HepG2 (cell line): ENCODE measurements around the gene MYOF. TPM values are rescaled to one million over a fixed set of nuclear protein-coding genes. Genes with fewer than 3 reads are reported as not detected.

ENCODE experiments used
- ATAC-seq: fragments of 200-7000 bp; cut with Tn5 transposase; 3 replicates; pipeline ENCODE4 v1.9.1; 2020; ENCODE audit warnings: mild to moderate bottlenecking, moderate library complexity
- BruUV-seq: library from RNA; stranded (reverse); fragments of 400-500 nt; replicated peaks from 2 replicates; lab custom pipeline; 2021; lab: Mats Ljungman, UMichigan
- CTCF ChIA-PET: fragments of 300-600 bp; formaldehyde crosslinking; extraction: SDS; loops from one replicate; lab custom pipeline; 2021; ENCODE audit warnings: low total read pairs, inconsistent platforms, low intra/inter-chr PET ratio; lab: Yijun Ruan, JAX
- POLR2A ChIA-PET: fragments of 350-600 bp; sonication (Branson Sonifier 250); formaldehyde crosslinking; loops from one replicate; lab custom pipeline; 2020; ENCODE audit warnings: antibody characterized with exemption, inconsistent platforms; lab: Yijun Ruan, JAX
- DNase-seq: peaks from one replicate; pipeline ENCODE4 v3.0.0-alpha.2; 2015; ENCODE audit warnings: low spot score
- FAIRE-seq: peaks from 3 replicates; lab custom pipeline; 2011; peaks lifted over from hg19 to GRCh38; lab: Jason Lieb, UNC
- H2AFZ ChIP-seq: one replicate; pipeline ENCODE4 v1.6.1; 2011; ENCODE audit warnings: low read length, inconsistent platforms
- H3K27ac ChIP-seq: fragments of 300-600 bp; 3 replicates; pipeline ENCODE4 v1.8.0; 2011; ENCODE audit warnings: mixed run types, mild to moderate bottlenecking, mixed read lengths, low read length, inconsistent platforms; ENCODE audit not compliant: insufficient read depth; ENCODE audit errors: extremely low read length
- H3K27me3 ChIP-seq, 2 experiments: fragments of 200-600 bp in 1 of 2; 2 replicates in 1 of 2; 3 replicates in 1 of 2; pipeline versions ENCODE4 v1.6.0 to v1.8.0; 2011; ENCODE audit warnings: low read length in 2 of 2, mild to moderate bottlenecking in 2 of 2, moderate library complexity in 2 of 2, inconsistent platforms in 1 of 2; ENCODE audit not compliant: insufficient read depth in 2 of 2, control insufficient read depth in 1 of 2
- H3K36me3 ChIP-seq, 2 experiments: fragments of 200-600 bp in 1 of 2; replicated peaks in 1 of 2; 2 replicates in 1 of 2; 3 replicates in 1 of 2; pipeline versions ENCODE4 v1.5.1 to v1.8.0; 2011; ENCODE audit warnings: low read length in 2 of 2, inconsistent platforms in 1 of 2; ENCODE audit not compliant: insufficient read depth in 2 of 2, control insufficient read depth in 1 of 2
- H3K4me1 ChIP-seq: 2 replicates; pipeline ENCODE4 v1.5.1; 2012; ENCODE audit warnings: low read length, inconsistent platforms; ENCODE audit not compliant: insufficient read depth
- H3K4me2 ChIP-seq: 2 replicates; pipeline ENCODE4 v1.6.0; 2011; ENCODE audit warnings: low read depth, low read length, inconsistent platforms
- H3K4me3 ChIP-seq, 3 experiments: fragments of 200-600 bp in 1 of 3; sonication (generic), shearing (Covaris generic) in 1 of 3; replicated peaks in 1 of 3; 2 replicates each; pipeline ENCODE4 v1.5.1; 2011 to 2016; ENCODE audit warnings: low read length in 3 of 3, inconsistent platforms in 2 of 3, low read depth in 2 of 3, mild to moderate bottlenecking in 2 of 3, control low read depth in 1 of 3, mixed read lengths in 1 of 3; ENCODE audit not compliant: insufficient read depth in 1 of 3
- H3K79me2 ChIP-seq: one replicate; pipeline ENCODE4 v1.6.1; 2011; ENCODE audit warnings: low read length, inconsistent platforms; ENCODE audit not compliant: insufficient read depth
- H3K9ac ChIP-seq: 2 replicates; pipeline ENCODE4 v1.6.0; 2011; ENCODE audit warnings: mild to moderate bottlenecking, low read depth, low read length, inconsistent platforms; ENCODE audit not compliant: insufficient read depth
- H3K9me3 ChIP-seq: 2 replicates; pipeline ENCODE4 v1.5.1; 2012; ENCODE audit warnings: mild to moderate bottlenecking, low read length
- H4K20me1 ChIP-seq: 2 replicates; pipeline ENCODE4 v1.6.0; 2011; ENCODE audit warnings: inconsistent platforms, mild to moderate bottlenecking, low read length, moderate library complexity; ENCODE audit not compliant: insufficient read depth
- EZH2 ChIP-seq: conservative IDR thresholded peaks from 2 replicates; pipeline ENCODE4 v1.6.1; 2012; ENCODE audit warnings: mild to moderate bottlenecking, low read depth, low read length, moderate library complexity
- FIP1L1 ChIP-seq: fragments of 200-400 bp; formaldehyde crosslinking; IDR thresholded peaks from 2 replicates; pipeline ENCODE4 v1.6.1; 2018; ENCODE audit warnings: low read depth, mild to moderate bottlenecking, low read length, moderate library complexity, borderline replicate concordance; ENCODE audit not compliant: insufficient read depth
- KDM2A ChIP-seq: sonication (generic); formaldehyde crosslinking; IDR thresholded peaks from 2 replicates; pipeline ENCODE4 v1.4.0; 2020; ENCODE audit warnings: low read depth, missing genetic modification reagents, borderline replicate concordance
- NFAT5 ChIP-seq: sonication (generic); formaldehyde crosslinking; IDR thresholded peaks from 2 replicates; pipeline ENCODE4 v1.4.0; 2020; ENCODE audit warnings: missing genetic modification reagents
- ONECUT2 ChIP-seq: sonication (generic); formaldehyde crosslinking; IDR thresholded peaks from 2 replicates; pipeline ENCODE4 v1.4.0; 2020; ENCODE audit warnings: missing genetic modification reagents
- PATZ1 ChIP-seq: sonication (generic); formaldehyde crosslinking; IDR thresholded peaks from 2 replicates; pipeline ENCODE4 v1.4.0; 2020; ENCODE audit warnings: missing genetic modification reagents
- PPARG ChIP-seq: conservative IDR thresholded peaks from 2 replicates; pipeline ENCODE4 v1.6.1; 2016; ENCODE audit warnings: missing biosample characterization, missing genetic modification reagents
- SNRNP70 ChIP-seq: fragments of 200-400 bp; formaldehyde crosslinking; IDR thresholded peaks from 2 replicates; pipeline ENCODE4 v1.6.1; 2017; ENCODE audit warnings: mild to moderate bottlenecking, low read depth, low read length, moderate library complexity
- SYNCRIP ChIP-seq: fragments of 200-400 bp; formaldehyde crosslinking; IDR thresholded peaks from 2 replicates; pipeline ENCODE4 v1.6.1; 2018; ENCODE audit warnings: mild to moderate bottlenecking, low read depth, low read length; ENCODE audit not compliant: insufficient read depth
- ZMYM4 ChIP-seq: sonication (generic); formaldehyde crosslinking; IDR thresholded peaks from 2 replicates; pipeline ENCODE4 v1.8.1; 2023; ENCODE audit warnings: mild to moderate bottlenecking, missing genetic modification reagents
- ZNF343 ChIP-seq: sonication (generic); formaldehyde crosslinking; IDR thresholded peaks from 2 replicates; pipeline ENCODE4 v1.4.0; 2020; ENCODE audit warnings: mild to moderate bottlenecking, missing genetic modification reagents
- ZNF451 ChIP-seq: sonication (generic); formaldehyde crosslinking; IDR thresholded peaks from 2 replicates; pipeline ENCODE4 v1.5.0; 2020; ENCODE audit warnings: mild to moderate bottlenecking, missing genetic modification reagents
- ZNF569 ChIP-seq: sonication (generic); formaldehyde crosslinking; IDR thresholded peaks from 2 replicates; pipeline ENCODE4 v1.5.0; 2020; ENCODE audit warnings: mild to moderate bottlenecking, missing genetic modification reagents, moderate library complexity, borderline replicate concordance
- ZNF768 ChIP-seq: sonication (generic); formaldehyde crosslinking; IDR thresholded peaks from 2 replicates; pipeline ENCODE4 v1.4.0; 2020; ENCODE audit warnings: missing genetic modification reagents
- WGBS: methylation state at CpG from one replicate; pipeline ENCODE4 v1.1.6; 2017; ENCODE audit warnings: low lambda C conversion rate; 5-methylcytosine and 5-hydroxymethylcytosine counted together
- in situ Hi-C: cut with HindIII; loops from 2 replicates; pipeline ENCODE4 v1.10.0; 2017; ENCODE audit warnings: low pct_unique_long_range_greater_than_20kb; ENCODE audit not compliant: extremely low pct_ligation_motif_present
- intact Hi-C: fragments of 100-400 bp; cut with micrococcal nuclease; formaldehyde crosslinking; loops from one replicate; pipeline ENCODE4 v1.10.0; 2022; ENCODE audit not compliant: unreplicated experiment
- polyA plus RNA-seq, 8 experiments: library from polyadenylated mRNA; depleted of rRNA in 3 of 8; stranded (reverse) in 7 of 8; unstranded in 1 of 8; fragments of >200 nt; fragmentation: Illumina TruSeq in 4 of 8; extraction: Trizol in 4 of 8; gene quantifications; 2 replicates each; pipeline versions ENCODE4 v1.2.1 to v1.2.3, GENCODE V29; 2011 to 2016; ENCODE audit warnings: low read depth in 4 of 8, missing spikeins in 1 of 8, mixed read lengths in 1 of 8; ENCODE audit not compliant: insufficient read depth in 1 of 8
- total RNA-seq, 5 experiments: library from RNA; depleted of rRNA; stranded (reverse); fragments of >200 nt; fragmentation: Illumina TruSeq; extraction: Trizol; gene quantifications; 2 replicates each; pipeline ENCODE4 v1.2.3, GENCODE V29; 2016; ENCODE audit warnings: low read depth in 1 of 5
- TF ChIP-seq, protein P1 (sequence below): sonication (generic); formaldehyde crosslinking; IDR thresholded peaks from 2 replicates; pipeline ENCODE4 v1.4.0; 2020; ENCODE audit warnings: mild to moderate bottlenecking, low read depth, missing genetic modification reagents
- TF ChIP-seq, protein P2 (sequence below): sonication (generic); formaldehyde crosslinking; IDR thresholded peaks from 2 replicates; pipeline ENCODE4 v1.4.0; 2020; ENCODE audit warnings: mild to moderate bottlenecking, missing genetic modification reagents

The MYOF gene
- total and polyA plus RNA-seq, 2 of the 13 experiments (the other 11 are each of a cell fraction or from before 2014, with no cell fraction given) = 0.18 to 0.42 TPM

- Histone ChIP-seq H3K36me3 (no peaks in the 10 kb centered on the region), H3K9ac (no peak overlapping the region), H3K27me3 (no peaks in the 10 kb centered on the region), H2AFZ (no peak overlapping the region), H3K4me3 (no peak overlapping the region), H3K4me1 (no peaks in the 10 kb centered on the region), H3K79me2 (no peaks in the 10 kb centered on the region), H3K4me2 (no peak overlapping the region), H3K9me3 (no peaks in the 10 kb centered on the region), H3K27ac (no peak overlapping the region), H4K20me1 (no peaks in the 10 kb centered on the region)
- DNase-seq (no peak), ATAC-seq (no peak), FAIRE-seq (no peak)
- CTCF ChIA-PET = no interaction called here
- BruUV-seq = no TSS peak
- in situ Hi-C loops = no loop called here
- POLR2A ChIA-PET = no interaction called here
- intact Hi-C loops = no loop called here
- 39% methylated on average over 3 of the region's 3 CpGs for WGBS
- no peak for TF ChIP-seq KDM2A (CRISPR knock-in tag)
- no peak for TF ChIP-seq FIP1L1
- no peak for TF ChIP-seq SNRNP70
- TF ChIP-seq NFAT5 (CRISPR knock-in tag) = no peak
- TF ChIP-seq SYNCRIP = no peak
- no peak for TF ChIP-seq ZNF569 (CRISPR knock-in tag)
- TF ChIP-seq PPARG = no peak
- no peak for TF ChIP-seq ONECUT2 (CRISPR knock-in tag)
- no peak for TF ChIP-seq PATZ1 (CRISPR knock-in tag)
- TF ChIP-seq ZMYM4 (CRISPR knock-in tag) = no peak
- TF ChIP-seq EZH2 = no peak
- no peak for TF ChIP-seq ZNF451 (CRISPR knock-in tag)
- no peak for TF ChIP-seq ZNF768 (CRISPR knock-in tag)
- TF ChIP-seq, protein P1, sequence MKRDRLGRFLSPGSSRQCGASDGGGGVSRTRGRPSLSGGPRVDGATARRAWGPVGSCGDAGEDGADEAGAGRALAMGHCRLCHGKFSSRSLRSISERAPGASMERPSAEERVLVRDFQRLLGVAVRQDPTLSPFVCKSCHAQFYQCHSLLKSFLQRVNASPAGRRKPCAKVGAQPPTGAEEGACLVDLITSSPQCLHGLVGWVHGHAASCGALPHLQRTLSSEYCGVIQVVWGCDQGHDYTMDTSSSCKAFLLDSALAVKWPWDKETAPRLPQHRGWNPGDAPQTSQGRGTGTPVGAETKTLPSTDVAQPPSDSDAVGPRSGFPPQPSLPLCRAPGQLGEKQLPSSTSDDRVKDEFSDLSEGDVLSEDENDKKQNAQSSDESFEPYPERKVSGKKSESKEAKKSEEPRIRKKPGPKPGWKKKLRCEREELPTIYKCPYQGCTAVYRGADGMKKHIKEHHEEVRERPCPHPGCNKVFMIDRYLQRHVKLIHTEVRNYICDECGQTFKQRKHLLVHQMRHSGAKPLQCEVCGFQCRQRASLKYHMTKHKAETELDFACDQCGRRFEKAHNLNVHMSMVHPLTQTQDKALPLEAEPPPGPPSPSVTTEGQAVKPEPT (CRISPR knock-in tag) = no peak
- no peak for TF ChIP-seq ZNF343
- TF ChIP-seq, protein P2, sequence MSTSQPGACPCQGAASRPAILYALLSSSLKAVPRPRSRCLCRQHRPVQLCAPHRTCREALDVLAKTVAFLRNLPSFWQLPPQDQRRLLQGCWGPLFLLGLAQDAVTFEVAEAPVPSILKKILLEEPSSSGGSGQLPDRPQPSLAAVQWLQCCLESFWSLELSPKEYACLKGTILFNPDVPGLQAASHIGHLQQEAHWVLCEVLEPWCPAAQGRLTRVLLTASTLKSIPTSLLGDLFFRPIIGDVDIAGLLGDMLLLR (CRISPR knock-in tag) = no peak
Measured at GRCh38 chr10:93346108-93346507, 136.0 kb downstream of the MYOF start.
